Epithelial cell of esophagus (primary cell): ENCODE data around the gene PARN.

Source experiments
- DNase-seq: peaks from one replicate; pipeline ENCODE4 v3.0.0; 2010; ENCODE audit warnings: low read depth
- H3K4me3 ChIP-seq: 2 replicates; pipeline ENCODE4 v1.5.1; 2011; ENCODE audit warnings: mild to moderate bottlenecking, low read length, control low read depth
- TF ChIP-seq, protein P1 (sequence below): IDR thresholded peaks from 2 replicates; pipeline ENCODE4 v1.5.1; 2011; ENCODE audit warnings: low read depth, mild to moderate bottlenecking, low read length, control low read depth, inconsistent platforms; ENCODE audit not compliant: insufficient read depth; ENCODE audit errors: missing control alignments

The PARN gene, protein sequence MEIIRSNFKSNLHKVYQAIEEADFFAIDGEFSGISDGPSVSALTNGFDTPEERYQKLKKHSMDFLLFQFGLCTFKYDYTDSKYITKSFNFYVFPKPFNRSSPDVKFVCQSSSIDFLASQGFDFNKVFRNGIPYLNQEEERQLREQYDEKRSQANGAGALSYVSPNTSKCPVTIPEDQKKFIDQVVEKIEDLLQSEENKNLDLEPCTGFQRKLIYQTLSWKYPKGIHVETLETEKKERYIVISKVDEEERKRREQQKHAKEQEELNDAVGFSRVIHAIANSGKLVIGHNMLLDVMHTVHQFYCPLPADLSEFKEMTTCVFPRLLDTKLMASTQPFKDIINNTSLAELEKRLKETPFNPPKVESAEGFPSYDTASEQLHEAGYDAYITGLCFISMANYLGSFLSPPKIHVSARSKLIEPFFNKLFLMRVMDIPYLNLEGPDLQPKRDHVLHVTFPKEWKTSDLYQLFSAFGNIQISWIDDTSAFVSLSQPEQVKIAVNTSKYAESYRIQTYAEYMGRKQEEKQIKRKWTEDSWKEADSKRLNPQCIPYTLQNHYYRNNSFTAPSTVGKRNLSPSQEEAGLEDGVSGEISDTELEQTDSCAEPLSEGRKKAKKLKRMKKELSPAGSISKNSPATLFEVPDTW

DNA sequence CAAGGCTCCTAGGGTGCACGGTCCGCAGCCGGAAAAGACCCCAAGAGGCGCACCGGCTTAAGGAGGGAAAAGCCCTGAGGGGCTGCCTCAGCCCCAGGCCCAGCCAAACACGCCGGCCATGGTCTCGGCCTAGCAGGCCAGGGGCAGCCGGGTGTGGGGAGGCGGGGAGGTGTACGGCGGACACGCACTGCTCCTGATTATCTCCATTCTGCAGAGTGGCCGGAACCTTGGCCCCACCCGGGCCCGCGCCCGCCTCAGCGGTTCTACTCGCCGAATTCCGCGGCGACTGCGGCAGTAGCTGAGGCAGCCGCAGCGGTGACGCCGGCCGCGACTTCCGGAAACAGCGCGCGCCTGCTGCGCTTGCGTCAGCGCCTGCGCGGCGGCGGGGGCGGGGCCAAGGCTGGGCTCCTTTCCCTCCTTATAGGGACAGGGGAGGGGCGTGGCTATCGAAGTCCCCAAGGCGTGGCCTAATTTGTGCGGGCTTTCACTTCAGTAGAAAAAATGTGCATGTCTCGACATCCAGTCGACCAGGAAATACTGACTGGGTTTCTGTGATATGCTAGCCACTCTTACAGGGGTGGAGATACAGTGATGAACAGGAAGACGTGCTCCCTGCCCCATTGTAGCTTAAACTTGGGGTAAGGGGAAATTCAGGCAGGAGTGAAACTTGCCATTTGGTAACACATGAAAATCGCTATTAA lies at the start of gene PARN:
TSS of gene PARN (minus strand) at position 342 of the 701 bp plus-strand sequence. CDS start at position 207, 135 bp downstream.
- DNase-seq, result peak; percentile 98
- TF ChIP-seq, protein P1, sequence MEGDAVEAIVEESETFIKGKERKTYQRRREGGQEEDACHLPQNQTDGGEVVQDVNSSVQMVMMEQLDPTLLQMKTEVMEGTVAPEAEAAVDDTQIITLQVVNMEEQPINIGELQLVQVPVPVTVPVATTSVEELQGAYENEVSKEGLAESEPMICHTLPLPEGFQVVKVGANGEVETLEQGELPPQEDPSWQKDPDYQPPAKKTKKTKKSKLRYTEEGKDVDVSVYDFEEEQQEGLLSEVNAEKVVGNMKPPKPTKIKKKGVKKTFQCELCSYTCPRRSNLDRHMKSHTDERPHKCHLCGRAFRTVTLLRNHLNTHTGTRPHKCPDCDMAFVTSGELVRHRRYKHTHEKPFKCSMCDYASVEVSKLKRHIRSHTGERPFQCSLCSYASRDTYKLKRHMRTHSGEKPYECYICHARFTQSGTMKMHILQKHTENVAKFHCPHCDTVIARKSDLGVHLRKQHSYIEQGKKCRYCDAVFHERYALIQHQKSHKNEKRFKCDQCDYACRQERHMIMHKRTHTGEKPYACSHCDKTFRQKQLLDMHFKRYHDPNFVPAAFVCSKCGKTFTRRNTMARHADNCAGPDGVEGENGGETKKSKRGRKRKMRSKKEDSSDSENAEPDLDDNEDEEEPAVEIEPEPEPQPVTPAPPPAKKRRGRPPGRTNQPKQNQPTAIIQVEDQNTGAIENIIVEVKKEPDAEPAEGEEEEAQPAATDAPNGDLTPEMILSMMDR, result no peak
- peak within 1 kb of the TSS; percentile 94 for H3K4me3 ChIP-seq

DNA sequence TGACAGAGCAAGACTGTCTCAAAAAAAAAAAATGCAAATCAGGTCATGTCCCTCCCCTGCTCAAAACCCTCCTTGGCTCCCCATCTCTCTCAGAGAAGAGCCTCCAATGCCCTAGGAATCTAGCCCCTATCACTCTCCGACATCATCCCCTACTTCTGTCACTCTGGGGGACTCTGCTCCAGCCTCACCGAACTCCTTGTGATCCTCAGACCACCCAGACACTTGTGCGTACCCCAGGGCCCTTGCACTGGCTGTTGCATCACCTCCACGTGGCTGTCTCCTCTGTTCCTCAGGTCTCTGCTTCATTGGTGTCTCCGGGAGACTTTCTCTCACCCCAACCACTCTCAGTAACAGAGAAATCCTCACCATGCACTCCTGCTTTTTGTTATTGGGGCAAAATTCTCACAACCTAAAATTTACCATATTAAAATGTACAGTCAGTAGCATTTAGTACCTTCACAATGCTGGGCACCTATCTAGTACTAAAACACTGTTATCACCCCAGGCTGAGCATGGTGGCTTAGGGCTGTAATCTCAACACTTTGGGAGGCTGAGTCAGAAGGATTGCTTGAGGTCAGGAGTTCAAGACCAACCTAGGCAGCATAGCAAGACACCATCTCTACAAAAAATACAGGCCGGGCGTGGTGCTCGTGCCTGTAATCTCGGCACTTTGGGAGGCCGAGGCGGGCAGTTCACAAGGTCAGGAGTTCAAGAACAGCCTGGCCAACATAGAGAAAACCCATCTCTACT lies 48.9 kb upstream of the PARN start:
- no peak overlapping the region for H3K4me3 ChIP-seq
- TF ChIP-seq, protein P1, result no peak
- DNase-seq, result no peak

DNA sequence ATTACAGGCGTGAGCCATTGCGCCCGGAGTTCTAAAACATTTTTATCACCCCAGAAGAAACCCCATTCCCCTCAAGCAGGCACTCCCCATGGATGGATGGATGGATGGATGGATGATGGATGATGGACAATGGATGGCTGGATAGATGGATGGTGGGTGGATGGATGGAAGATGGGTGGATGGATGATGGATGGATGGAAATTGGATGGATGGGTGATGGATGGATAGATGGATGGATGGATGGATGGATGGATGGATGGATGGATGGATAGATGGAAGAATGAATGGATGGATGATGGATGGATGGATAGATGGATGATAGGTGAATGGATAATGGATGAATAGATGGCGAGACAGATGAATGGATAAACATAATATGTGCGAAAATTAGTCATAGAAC lies 47.6 kb upstream of the PARN start:
- TF ChIP-seq, protein P1, result no peak
- no peak overlapping the region for H3K4me3 ChIP-seq
- no peak for DNase-seq

DNA sequence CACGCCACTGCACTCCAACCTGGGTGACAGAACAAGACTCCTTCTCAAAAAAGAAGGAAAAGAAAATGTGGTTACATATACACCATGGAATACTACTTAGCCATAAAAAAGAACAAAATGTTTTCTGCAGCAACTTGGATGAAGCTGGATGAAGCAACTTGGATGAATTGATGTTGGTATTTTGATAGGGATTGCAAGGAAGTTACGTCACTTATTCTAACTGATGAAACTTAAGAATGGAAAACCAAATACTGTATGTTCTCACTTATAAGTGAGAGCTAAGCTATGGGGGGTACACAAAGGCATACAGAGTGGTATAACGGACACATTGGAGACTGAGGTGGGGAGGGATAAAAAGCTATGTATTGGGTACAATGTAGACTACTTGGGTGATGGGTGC lies 46.6 kb upstream of the PARN start:
- H3K4me3 ChIP-seq, result no peak overlapping the region
- TF ChIP-seq, protein P1, result no peak
- no peak for DNase-seq

DNA sequence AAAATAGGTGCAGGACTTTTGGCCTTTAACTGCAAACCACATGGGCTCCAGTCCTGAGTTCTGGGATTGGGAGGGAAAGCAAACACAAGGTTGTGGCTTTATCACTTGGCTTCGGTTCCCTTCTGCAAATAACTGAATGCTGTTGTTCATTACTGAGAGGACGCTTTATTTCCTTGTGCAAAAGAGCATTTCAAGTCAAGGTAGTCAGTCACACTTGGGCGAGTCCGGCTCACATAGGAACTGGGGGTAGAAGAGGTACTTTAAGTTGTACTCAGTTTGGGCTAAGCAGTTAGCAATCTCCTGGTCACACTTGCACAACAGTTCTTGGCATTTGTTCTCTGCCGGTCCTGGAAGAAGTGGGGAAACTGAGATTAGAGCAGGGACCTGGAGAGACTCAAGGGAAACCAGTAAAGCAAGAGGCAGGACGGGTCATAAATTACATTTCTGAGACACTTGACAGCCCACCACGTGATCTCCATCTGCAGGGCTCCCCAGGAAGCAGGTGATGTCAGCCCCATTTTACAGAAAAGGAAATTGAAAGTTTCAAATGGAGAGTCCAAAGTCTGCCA lies 42.4 kb upstream of the PARN start:
- TF ChIP-seq, protein P1, result no peak
- no peak overlapping the region for H3K4me3 ChIP-seq
- no peak for DNase-seq

DNA sequence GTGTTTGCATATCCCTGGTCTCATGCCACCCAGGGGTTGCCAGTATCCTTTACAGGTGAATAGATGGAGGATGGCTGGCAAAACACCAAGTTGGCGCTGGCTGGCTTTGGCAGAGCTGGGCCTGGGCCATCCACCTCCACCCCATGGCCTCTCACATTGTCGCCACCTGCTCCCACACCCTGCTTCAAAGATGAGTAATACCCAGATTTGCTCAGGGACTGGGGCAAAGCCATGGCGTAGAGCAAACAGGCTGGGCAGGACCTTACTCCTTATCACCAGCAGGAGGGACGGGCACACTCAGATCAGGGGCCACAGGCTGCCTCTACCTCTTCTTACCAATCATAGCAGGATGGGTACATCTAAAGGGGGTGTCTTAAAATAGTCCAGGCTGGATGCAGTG lies 39.7 kb upstream of the PARN start:
- TF ChIP-seq, protein P1, result peak; percentile 21
- no peak overlapping the region for H3K4me3 ChIP-seq
- peak; percentile 30 for DNase-seq
